Fibroblast of lung (primary cell): ENCODE data around the gene SPAG9. TPM values are rescaled to one million over a fixed set of nuclear protein-coding genes. Genes with fewer than 3 reads are reported as not detected.

ENCODE experiments used
- DNase-seq, 2 donors: peaks; one replicate each; pipeline versions ENCODE4 v3.0.0 to v3.0.0-alpha.2; 2010; ENCODE audit warnings: low read depth in 2 of 2
- H2AFZ ChIP-seq: 2 replicates; pipeline ENCODE4 v1.5.1; 2012; ENCODE audit warnings: low read length, control low read depth, inconsistent platforms
- H3K27ac ChIP-seq: 2 replicates; pipeline ENCODE4 v1.5.1; 2011; ENCODE audit warnings: low read length, control low read depth; ENCODE audit not compliant: insufficient read depth
- H3K27me3 ChIP-seq: 2 replicates; pipeline ENCODE4 v1.5.1; 2011; ENCODE audit warnings: mild to moderate bottlenecking, low read length; ENCODE audit not compliant: control insufficient read depth, insufficient read depth
- H3K36me3 ChIP-seq: 2 replicates; pipeline ENCODE4 v1.5.1; 2011; ENCODE audit warnings: low read length; ENCODE audit not compliant: control insufficient read depth, insufficient read depth
- H3K4me1 ChIP-seq: 2 replicates; pipeline ENCODE4 v1.5.1; 2011; ENCODE audit warnings: low read length; ENCODE audit not compliant: control insufficient read depth, insufficient read depth; ENCODE audit errors: extremely low read depth
- H3K4me2 ChIP-seq: 2 replicates; pipeline ENCODE4 v1.5.1; 2011; ENCODE audit warnings: low read length, control low read depth; ENCODE audit not compliant: insufficient read depth; ENCODE audit errors: extremely low read depth
- H3K4me3 ChIP-seq, 4 experiments: fragments of 200-600 bp in 1 of 4; sonication (generic) in 1 of 4; replicated peaks in 1 of 4; 2 replicates each; pipeline ENCODE4 v1.5.1; 2011 to 2016; ENCODE audit warnings: low read length in 4 of 4, low read depth in 3 of 4, mild to moderate bottlenecking in 3 of 4, control low read depth in 2 of 4, inconsistent platforms in 1 of 4, mixed read lengths in 1 of 4; ENCODE audit not compliant: insufficient read depth in 1 of 4; ENCODE audit errors: control extremely low read depth in 1 of 4
- H3K79me2 ChIP-seq: 2 replicates; pipeline ENCODE4 v1.5.1; 2012; ENCODE audit warnings: mild to moderate bottlenecking, low read length, inconsistent platforms; ENCODE audit not compliant: control insufficient read depth, insufficient read depth
- H3K9ac ChIP-seq: 2 replicates; pipeline ENCODE4 v1.5.1; 2011; ENCODE audit warnings: mild to moderate bottlenecking, low read length, control low read depth; ENCODE audit not compliant: insufficient read depth
- H3K9me3 ChIP-seq: 2 replicates; pipeline ENCODE4 v1.5.1; 2012; ENCODE audit warnings: low read depth, low read length; ENCODE audit not compliant: control insufficient read depth, insufficient read depth
- H4K20me1 ChIP-seq: 2 replicates; pipeline ENCODE4 v1.5.1; 2011; ENCODE audit warnings: low read length; ENCODE audit not compliant: control insufficient read depth, insufficient read depth; ENCODE audit errors: extremely low read depth
- CTCF ChIP-seq, 2 donors: IDR thresholded peaks in 1 of 2; conservative IDR thresholded peaks in 1 of 2; 1 replicate in 1 of 2; 2 replicates in 1 of 2; pipeline ENCODE4 v1.5.1; 2011 to 2012; ENCODE audit warnings: low read length in 2 of 2, control low read depth in 1 of 2, inconsistent platforms in 1 of 2, low read depth in 1 of 2, mild to moderate bottlenecking in 1 of 2
- EZH2 ChIP-seq: IDR thresholded peaks from 2 replicates; pipeline ENCODE4 v1.5.1; 2012; ENCODE audit warnings: low read length, control low read depth, mild to moderate bottlenecking; ENCODE audit errors: missing control alignments
- polyA plus RNA-seq, 2 donors: library from polyadenylated mRNA; depleted of rRNA in 1 of 2; stranded (reverse) in 1 of 2; unstranded in 1 of 2; fragments of >200 nt; gene quantifications; 2 replicates each; pipeline ENCODE4 v1.2.1, GENCODE V29; 2011 to 2012; ENCODE audit warnings: missing spikeins in 1 of 2
- total RNA-seq: library from RNA; depleted of rRNA; stranded (reverse); fragments of >200 nt; gene quantifications from 2 replicates; pipeline ENCODE4 v1.2.1, GENCODE V29; 2014

The SPAG9 gene
- total and polyA plus RNA-seq, 2 donors (not counting 1 experiment from before 2014, with no cell fraction given) = 49.8 to 126 TPM

GRCh38 chr17:51060396-51060795 is 60.3 kb downstream of the SPAG9 start:
- Histone ChIP-seq H3K9me3 (no peaks in the 10 kb centered on the region), H2AFZ (no peak overlapping the region), H3K27me3 (no peaks in the 10 kb centered on the region), H3K9ac (no peak overlapping the region), H4K20me1 (no peaks in the 10 kb centered on the region), H3K4me2 (no peak overlapping the region), H3K79me2 (peaks cover 14% of the 10 kb centered on the region), H3K27ac (no peak overlapping the region), H3K4me3 (no peak overlapping the region), H3K36me3 (no peaks in the 10 kb centered on the region), H3K4me1 (peaks cover 11% of the 10 kb centered on the region)
- DNase-seq = no peak
- TF ChIP-seq CTCF (conservative IDR thresholded peaks at IDR 0.05 in 1 of 2, IDR thresholded peaks at IDR 0.05 in 1 of 2; ENCODE audit: low read depth in 1 of 2, low read length in 2 of 2) (no peak), EZH2 (no peak)

DNA sequence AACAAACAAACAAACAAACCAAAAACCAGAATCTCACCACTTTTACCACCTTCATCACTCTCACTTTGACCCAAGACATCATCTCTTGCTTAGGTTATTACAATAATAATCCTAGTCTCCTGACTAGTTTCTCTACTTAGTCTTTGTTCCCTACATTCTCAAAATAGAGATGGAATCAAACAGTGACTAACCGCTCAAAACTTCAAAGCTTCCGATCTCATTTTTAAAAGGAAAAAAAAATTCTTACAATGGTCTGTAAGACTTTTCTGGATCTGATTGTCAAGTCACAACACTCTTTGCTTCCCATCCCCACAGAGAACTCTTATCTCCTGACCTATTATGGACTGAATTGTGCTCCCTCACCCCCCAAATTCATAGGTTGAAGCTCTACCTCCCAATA is 60.9 kb downstream of the SPAG9 start:
- no peak overlapping the region for H3K4me2 ChIP-seq
- H3K4me3 ChIP-seq = no peak overlapping the region
- no peaks in the 10 kb centered on the region for H4K20me1 ChIP-seq
- H3K9me3 ChIP-seq = no peaks in the 10 kb centered on the region
- TF ChIP-seq EZH2 (no peak), CTCF (conservative IDR thresholded peaks at IDR 0.05 in 1 of 2, IDR thresholded peaks at IDR 0.05 in 1 of 2; ENCODE audit: low read depth in 1 of 2, low read length in 2 of 2) (no peak)
- peaks cover 18% of the 10 kb centered on the region for H3K79me2 ChIP-seq
- peak; percentile 18 to 75 for DNase-seq
- H3K27ac ChIP-seq = no peak overlapping the region
- H3K36me3 ChIP-seq = no peaks in the 10 kb centered on the region
- no peak overlapping the region for H3K9ac ChIP-seq
- no peaks in the 10 kb centered on the region for H3K27me3 ChIP-seq
- H3K4me1 ChIP-seq = peaks cover 11% of the 10 kb centered on the region
- H2AFZ ChIP-seq = no peak overlapping the region

- peak overlapping the region; percentile 58 for H3K27ac ChIP-seq
- no peak for TF ChIP-seq CTCF (conservative IDR thresholded peaks at IDR 0.05 in 1 of 2, IDR thresholded peaks at IDR 0.05 in 1 of 2; ENCODE audit: low read depth in 1 of 2, low read length in 2 of 2)
- TF ChIP-seq EZH2 = no peak
- no peak overlapping the region for H3K4me3 ChIP-seq
- no peak for DNase-seq
- peak overlapping the region; percentile 47 for H3K4me2 ChIP-seq
- no peak overlapping the region for H2AFZ ChIP-seq
- H3K79me2 ChIP-seq = peaks cover 18% of the 10 kb centered on the region
- no peaks in the 10 kb centered on the region for H3K27me3 ChIP-seq
- H3K36me3 ChIP-seq = no peaks in the 10 kb centered on the region
- no peaks in the 10 kb centered on the region for H3K9me3 ChIP-seq
- H3K4me1 ChIP-seq = peaks cover 11% of the 10 kb centered on the region
- H3K9ac ChIP-seq = no peak overlapping the region
- H4K20me1 ChIP-seq = no peaks in the 10 kb centered on the region
Observed at GRCh38 chr17:51057534-51057933, 63.1 kb downstream of the SPAG9 start.
